ENCODE results near the gene PPP2R5A. TPM values are rescaled to one million over a fixed set of nuclear protein-coding genes. Genes with fewer than 3 reads are reported as not detected.
"Not testable (repeated sequence)": the region's sequence is repeated elsewhere in the genome, so short reads cannot be mapped to it uniquely, and the experiment has no call there.

PPP2R5A gene
- total RNA-seq, 1 donor: 29.4 TPM

DNA sequence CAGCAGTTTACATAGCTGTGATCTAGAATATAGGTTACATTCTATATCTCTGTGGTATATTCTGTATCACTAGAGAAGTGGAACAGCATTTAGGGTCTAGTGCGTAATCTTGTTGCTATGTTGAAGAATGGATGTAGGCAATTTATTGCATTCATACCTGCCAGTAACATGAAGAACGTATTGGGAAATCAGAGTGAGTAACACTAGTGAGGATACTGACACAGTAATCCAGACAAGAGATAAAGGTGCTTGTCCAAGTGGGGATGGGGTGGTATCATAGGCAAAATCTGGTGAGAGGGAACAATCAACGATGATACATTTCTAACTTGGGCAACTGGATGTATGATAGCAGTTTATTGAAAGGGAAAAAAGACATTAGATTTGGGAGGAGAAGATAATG lies 9.8 kb downstream of the PPP2R5A start:
- no peak for DNase-seq (ENCODE audit: low read depth)
- H3K4me3 ChIP-seq (ENCODE audit: low read depth, low read length): no peak overlapping the region
- TF ChIP-seq, protein P1, sequence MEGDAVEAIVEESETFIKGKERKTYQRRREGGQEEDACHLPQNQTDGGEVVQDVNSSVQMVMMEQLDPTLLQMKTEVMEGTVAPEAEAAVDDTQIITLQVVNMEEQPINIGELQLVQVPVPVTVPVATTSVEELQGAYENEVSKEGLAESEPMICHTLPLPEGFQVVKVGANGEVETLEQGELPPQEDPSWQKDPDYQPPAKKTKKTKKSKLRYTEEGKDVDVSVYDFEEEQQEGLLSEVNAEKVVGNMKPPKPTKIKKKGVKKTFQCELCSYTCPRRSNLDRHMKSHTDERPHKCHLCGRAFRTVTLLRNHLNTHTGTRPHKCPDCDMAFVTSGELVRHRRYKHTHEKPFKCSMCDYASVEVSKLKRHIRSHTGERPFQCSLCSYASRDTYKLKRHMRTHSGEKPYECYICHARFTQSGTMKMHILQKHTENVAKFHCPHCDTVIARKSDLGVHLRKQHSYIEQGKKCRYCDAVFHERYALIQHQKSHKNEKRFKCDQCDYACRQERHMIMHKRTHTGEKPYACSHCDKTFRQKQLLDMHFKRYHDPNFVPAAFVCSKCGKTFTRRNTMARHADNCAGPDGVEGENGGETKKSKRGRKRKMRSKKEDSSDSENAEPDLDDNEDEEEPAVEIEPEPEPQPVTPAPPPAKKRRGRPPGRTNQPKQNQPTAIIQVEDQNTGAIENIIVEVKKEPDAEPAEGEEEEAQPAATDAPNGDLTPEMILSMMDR (IDR thresholded peaks at IDR 0.05; ENCODE audit: insufficient read depth, low read depth, low read length): no peak

DNA sequence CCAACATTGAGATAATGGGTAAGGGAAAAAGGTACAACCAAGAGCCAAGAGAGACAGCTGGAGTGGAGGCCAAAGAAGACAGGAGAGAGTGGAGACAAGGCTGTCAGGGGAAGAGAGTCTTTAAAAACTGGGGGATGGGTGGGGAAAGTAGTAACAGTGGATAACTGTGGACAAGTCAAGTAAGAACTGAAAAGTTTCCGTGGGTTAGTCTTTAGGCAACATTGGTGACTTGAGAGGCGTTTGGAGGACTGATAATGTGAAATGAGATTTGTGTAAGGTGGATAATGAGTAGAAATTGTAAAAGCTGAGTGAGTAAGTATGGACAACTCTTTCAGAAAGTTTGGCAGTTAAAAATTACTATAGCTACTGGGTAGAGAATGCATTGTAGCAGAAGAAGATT lies 10.4 kb downstream of the PPP2R5A start:
- TF ChIP-seq, protein P1 (IDR thresholded peaks at IDR 0.05; ENCODE audit: insufficient read depth, low read depth, low read length): no peak
- no peak for DNase-seq (ENCODE audit: low read depth)
- H3K4me3 ChIP-seq (ENCODE audit: low read depth, low read length): no peak overlapping the region

DNA sequence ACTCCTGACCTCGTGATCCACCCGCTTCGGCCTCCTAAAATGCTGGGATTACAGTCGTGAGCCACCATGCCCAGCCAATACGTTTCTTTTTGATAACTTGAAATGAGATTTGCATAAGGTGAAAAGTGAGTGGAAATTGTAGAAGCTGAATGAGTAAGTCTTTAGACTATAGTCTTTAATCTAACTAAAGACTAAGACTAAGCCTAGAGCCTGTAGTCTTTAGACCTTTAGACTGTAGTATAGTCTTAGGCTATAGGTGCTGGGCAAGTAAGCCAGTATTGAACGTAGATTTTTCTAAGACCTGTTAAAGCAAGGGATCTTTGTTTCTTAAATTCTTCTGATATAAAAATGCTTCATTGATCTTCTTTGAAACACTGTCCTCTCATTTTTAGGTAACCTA lies 12.1 kb downstream of the PPP2R5A start:
- TF ChIP-seq, protein P1 (IDR thresholded peaks at IDR 0.05; ENCODE audit: insufficient read depth, low read depth, low read length): no peak
- no peak overlapping the region for H3K4me3 ChIP-seq (ENCODE audit: low read depth, low read length)
- no peak for DNase-seq (ENCODE audit: low read depth)

DNA sequence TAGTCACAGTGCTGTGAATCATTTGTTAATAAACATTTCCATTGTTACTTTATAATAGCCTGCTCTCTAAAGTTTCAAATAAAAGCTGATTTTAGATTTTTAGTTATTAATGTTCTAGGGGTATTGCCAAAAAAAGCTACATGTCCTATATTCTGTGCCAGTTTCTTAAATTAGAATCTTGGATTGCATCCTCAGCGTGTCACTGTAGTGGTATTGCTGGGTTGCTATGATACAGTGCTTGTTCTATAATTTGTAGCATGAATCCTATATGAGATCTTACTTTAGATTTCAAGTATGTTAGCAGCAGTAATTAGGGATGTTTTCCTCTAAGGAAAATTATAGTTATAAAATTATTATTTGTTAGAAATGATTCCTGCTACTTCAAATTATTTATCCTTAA lies 16.4 kb downstream of the PPP2R5A start:
- TF ChIP-seq, protein P1 (IDR thresholded peaks at IDR 0.05; ENCODE audit: insufficient read depth, low read depth, low read length): no peak

DNA sequence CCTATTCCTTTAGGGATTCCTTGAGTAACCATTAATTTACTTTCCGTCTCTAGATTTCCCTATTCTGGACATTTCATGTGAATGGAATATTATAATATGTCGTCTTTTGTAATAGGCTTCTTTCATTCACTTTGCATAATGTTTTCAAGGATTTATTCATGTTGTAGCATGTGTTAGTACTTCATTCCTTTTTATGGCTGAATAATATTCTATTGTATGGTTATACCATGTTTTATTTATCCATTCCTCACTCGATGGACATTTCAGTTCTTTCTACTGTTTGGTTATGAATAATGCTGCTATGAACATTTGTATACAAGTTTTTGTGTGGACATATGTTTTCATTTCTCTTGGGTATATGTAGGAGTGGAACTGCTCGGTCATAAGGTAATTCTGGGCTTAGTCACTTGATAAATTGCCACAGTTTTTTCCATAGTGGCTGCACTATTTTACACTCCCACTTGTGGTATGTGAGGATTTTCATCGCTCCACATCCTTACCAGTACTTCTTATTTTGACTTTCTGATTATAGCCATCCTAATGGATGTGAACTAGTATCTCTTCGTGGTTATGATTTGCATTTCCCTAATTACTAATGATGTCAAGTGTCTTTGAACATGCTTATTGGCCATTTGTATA lies 17.7 kb downstream of the PPP2R5A start:
- peak; percentile 68 for DNase-seq (ENCODE audit: low read depth)
- no peak overlapping the region for H3K4me3 ChIP-seq (ENCODE audit: low read depth, low read length)
- TF ChIP-seq, protein P1 (IDR thresholded peaks at IDR 0.05; ENCODE audit: insufficient read depth, low read depth, low read length): no peak

More for the DNA sequence above, 16.4 kb downstream of the PPP2R5A start:
- no peak for DNase-seq (ENCODE audit: low read depth)
- H3K4me3 ChIP-seq (ENCODE audit: low read depth, low read length): no peak overlapping the region

DNA sequence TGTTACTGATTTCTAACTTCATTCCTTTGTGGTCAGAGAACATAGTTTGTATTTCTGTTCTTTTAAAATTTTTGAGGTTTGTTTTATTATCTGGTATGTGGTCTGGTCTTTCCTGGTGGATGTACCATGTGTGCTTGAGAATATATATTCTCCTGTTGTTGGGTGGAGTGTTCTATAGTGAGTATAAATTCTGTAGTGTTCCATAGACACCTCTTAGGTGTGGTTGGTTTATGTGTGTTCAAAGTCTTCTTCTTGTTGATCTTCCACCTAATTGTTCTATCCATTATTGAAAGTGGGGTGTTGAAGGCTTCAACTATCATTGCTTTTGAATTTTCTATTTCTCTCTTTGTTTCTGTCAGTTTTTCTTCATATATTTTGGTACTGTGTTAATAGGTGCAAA lies 20.1 kb downstream of the PPP2R5A start:
- no peak for DNase-seq (ENCODE audit: low read depth)
- no peak overlapping the region for H3K4me3 ChIP-seq (ENCODE audit: low read depth, low read length)
- TF ChIP-seq, protein P1 (IDR thresholded peaks at IDR 0.05; ENCODE audit: insufficient read depth, low read depth, low read length): no peak

DNA sequence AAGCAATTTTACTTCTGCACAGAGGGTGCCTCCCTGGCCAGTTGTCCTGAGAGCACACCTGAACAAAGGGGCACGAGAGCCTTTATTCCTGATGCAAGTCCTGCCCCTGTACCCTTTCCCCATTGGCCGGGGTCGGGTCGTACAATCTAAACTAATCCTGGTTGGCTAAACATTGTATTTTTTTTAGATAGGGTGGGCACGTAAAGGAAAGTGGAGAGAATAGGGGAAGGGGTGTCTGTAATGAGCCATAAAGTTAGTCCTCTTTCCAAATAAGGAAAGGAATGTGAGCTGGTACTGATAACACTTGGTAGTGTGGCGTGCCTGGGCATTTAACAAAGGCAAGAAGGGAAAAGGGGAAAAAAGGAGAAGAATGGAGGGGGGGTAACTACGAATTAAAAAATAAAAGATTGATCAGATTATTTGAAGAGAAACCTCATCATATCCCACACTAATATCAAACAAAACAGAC lies 20.8 kb downstream of the PPP2R5A start:
- not testable (repeated sequence) for DNase-seq (ENCODE audit: low read depth); H3K4me3 ChIP-seq (ENCODE audit: low read depth, low read length)

Measured in fibroblast of villous mesenchyme (primary cell).